Myocyte (in vitro differentiated cells): Measurements from ENCODE around the gene EMC1. TPM values are rescaled to one million over a fixed set of nuclear protein-coding genes. Genes with fewer than 3 reads are reported as not detected.
"Not testable (repeated sequence)": the region's sequence is repeated elsewhere in the genome, so short reads cannot be mapped to it uniquely, and the experiment has no call there.

Experiments
- DNase-seq: peaks from one replicate; pipeline ENCODE4 v3.0.0-alpha.2; 2012; ENCODE audit warnings: low read depth
- total RNA-seq: library from RNA; depleted of rRNA; stranded (reverse); fragments of >200 nt; gene quantifications from 2 replicates; pipeline ENCODE4 v1.2.3, GENCODE V29; 2014

Gene EMC1
- total RNA-seq, 1 donor from 2014 or later = 85.0 TPM

DNA sequence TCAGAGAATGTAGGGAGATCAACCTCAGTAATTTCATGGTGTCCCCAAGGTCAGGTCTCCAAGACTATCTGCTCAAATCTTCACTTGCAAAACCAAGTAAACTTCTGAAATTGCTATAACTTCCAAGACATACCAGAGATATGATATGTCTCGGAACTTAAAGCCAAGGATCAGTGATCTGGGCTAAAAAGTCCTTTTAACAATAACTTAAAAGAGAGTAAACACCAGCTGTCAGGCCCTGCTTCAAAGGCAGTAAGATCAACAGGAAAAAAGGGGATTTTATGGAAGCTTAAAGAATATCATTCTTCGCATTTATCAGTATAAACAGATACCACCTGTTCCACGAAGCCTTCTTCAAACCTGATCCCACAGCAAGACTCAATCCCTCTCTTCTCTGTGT, 55.0 kb downstream of the EMC1 start:
- no peak for DNase-seq

DNA sequence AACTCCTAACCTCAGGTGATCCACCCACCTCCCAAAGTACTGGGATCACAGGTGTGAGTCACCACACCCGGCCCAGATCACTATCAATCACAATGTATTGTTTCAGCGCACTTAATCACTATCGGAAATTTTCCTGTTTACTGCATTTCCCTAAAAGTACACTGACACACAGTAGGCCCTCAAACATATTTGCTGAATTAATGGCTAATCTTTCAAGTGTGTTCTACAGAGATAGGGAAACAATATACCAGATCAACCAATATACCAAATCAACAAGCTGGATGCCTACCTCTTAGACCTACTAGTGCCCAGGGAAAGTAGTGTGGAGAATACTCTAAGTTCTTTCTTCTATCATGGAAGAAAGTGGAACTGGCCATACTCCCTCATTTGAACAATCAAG, 58.3 kb downstream of the EMC1 start:
- no peak for DNase-seq

DNA sequence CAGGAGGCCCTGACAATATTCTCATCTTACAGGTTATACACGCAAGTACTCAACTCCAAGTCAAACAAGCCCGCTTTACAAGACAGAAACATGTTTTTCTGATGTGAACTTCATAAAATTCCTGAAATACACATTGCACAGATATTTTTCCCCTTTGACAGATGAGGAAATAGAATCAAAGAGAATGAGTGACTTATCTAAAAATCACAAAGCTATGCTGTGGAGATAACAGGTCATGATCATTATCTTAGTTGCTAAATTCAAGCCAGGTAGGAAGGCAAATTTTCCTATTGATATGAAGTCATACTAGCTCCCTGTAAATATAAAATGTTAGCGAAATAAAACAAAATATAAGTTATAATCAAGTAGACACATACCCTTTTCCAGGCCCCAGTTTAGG, 59.5 kb downstream of the EMC1 start:
- DNase-seq = no peak

DNA sequence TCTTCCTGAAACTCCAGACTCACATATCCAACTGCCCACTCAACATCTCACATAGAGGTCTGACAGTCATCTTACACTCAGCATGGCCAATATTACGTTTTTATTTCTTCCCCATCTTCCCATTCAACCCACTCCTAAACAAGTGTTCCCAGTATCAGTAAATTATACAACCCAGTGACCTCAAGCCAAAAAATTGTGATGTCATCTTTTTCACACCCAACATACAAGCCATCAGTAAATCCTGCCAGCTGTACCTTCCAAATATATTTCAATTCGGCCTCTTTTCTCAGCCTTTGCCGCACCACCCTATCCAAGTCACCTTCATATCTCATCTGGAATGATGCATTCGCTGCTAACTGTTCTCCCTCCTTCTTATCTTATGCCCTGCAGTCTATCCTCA, 60.9 kb downstream of the EMC1 start:
- DNase-seq = no peak

DNA sequence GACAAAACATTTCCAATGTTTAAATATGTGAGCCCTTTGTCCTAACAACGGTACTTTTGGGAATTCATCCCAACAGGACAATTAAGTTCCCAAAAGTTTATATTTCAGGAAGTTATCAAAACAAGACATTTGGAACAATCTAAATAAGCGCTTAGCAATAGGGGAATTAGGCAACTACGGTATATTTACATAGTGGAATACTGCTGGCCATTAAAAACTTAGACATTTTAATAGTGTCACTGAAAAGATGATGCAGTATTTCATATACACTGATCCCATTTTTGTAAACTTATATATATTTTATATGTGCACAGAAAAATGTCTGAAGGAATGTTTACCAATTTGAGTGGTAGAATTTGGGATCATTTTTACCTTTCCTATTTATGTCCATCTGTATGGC, 62.1 kb downstream of the EMC1 start:
- DNase-seq = no peak

DNA sequence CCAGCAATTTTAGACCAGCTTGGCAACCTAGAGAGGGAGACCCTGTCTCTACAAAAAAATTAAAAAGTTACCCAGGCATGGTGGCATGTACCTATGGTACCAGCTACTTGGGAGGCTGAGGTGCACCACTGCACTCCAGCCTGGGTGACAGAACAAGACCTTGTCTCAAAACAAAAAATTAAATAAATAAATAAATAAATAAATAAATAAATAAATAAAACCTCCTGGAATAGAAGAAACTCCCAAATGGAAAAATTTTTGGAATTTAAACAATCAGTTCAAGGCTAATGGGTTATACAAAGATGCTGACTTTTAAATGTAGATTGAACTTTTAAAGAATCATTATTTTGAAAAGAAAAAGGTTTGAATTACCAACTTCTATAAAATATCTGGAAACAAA, 63.5 kb downstream of the EMC1 start:
- no peak for DNase-seq

DNA sequence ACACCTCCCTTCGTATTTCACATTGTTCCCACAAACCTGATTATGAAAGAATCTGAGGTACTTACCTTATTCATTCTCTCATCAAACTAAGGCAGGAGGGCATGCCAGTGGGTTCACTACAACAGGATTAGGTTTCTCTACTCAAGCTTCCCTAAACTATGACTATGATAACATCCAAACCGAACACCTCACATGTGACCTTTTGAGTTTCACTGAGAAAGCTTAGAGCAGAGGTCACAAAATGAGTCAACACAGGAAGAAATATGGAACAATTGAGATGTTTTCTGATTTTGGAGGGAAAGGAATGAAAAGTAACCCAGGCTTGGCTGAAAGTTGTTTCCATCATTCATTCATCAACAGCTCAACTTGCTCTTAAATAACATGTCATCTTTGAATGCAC, 65.3 kb downstream of the EMC1 start:
- DNase-seq = no peak

DNA sequence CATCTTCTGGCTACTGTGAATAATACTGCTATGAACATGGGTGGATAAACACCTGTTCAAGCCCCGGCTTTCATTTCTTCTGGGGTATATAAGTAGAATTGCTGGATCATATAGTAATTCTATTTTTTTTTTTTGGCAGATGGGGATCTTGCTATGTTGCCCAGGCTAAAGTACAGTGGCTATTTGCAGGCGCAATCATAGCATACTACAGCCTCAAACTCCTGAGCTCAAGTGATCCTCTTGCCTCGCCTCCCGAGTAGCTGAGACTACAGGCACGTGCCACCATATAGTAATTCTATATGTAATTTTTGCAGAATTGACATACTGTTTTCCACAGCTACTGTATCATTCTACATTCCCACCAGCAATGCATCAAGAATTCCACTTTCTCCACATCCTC, 69.1 kb downstream of the EMC1 start:
- no peak for DNase-seq

DNA sequence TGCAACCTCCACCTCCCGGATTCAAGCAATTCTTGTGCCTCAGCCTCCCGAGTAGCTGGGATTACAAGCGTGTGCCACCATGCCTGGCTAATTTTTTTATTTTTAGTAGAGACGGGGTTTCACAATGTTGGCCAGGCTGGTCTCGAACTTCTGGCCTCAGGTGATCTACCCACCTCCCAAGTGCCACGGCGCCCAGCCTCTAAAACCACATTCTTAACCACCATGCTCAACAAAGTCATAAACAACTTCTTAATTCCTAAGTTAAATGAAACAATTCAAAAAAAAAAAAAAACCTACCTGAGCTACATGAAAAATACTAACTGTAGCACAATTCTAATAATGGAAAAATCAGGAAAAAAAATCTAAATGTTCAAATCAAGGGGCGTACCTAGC, 71.1 kb downstream of the EMC1 start:
- DNase-seq = not testable (repeated sequence)

DNA sequence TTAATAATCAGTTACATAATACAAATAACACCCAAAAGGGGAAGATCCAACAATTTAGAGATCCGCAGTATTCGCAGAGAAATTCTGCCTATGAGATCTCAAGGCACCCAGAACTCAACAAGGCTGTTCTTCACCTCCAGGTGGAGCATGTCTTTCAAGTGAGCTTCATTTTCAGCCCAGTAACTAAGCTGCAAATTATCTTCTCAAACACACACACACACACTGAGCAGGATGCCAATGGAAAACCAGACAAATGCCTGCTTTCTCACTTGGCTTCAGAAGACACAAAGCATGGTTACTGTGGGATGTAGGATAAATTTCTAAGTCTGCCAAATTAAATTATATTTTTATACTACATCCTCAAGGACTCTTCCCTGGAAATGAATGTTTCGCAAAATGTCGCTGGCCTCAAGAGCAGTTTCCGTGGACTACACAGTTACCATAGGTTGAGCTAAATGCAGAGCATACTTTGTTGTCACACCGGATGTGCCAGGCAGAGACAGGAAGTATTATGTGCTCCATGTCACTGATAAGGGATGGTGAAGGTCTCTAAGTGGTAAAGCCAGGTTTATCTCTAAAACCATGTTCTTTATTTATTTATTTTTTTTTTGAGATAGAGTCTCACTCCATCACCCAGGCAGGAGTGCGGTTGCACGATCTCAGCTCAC, 71.6 kb downstream of the EMC1 start:
- DNase-seq = no peak

DNA sequence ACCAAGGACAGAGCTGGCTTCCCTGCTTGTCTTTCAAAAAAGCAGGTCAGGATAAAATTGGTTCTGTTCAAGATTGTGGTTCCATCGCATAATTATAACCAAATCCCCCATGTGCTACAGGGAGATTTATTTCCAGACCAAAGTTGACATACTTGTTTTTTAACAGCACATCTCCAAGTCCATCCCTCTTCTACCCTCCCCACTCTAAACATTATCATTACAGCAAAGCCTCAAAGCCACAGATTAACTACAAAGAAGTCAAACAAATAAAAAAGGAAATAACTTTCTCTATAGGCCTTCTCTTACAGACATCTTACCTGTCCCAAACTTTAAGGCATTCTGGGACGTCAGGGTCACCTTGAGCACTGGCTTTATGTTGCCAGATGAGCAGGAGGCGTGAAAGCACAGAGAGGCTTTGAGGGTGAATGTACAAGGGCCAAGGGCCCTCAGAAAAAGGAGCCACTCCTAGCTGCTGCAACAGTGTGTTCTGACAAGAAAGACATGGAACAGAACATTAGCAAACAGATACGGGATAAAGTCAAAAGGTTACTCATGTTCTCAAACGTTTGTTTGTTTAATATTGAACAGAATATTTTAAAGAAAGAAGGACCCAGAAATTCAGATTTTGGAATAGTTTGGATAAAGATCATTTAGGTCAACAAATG, 72.5 kb downstream of the EMC1 start:
- no peak for DNase-seq

DNA sequence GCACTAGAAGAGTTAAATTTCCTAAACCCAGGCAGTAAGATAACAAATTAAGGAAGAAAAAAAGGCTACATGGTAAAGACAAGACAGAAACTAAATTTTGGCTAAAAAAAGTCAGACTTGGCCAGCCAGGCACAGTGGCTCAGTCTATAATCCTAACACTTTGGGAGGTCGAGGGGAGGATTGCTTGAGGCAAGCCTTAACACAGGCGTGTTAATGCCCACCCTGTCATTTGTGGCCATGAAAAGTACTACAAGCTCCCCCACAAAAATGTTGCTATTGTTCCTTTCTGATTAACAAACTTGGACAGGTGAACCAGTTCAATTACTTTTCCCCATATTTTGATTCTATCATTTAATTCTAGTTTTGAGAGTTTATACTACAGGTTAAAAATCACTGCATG, 73.5 kb downstream of the EMC1 start:
- no peak for DNase-seq

DNA sequence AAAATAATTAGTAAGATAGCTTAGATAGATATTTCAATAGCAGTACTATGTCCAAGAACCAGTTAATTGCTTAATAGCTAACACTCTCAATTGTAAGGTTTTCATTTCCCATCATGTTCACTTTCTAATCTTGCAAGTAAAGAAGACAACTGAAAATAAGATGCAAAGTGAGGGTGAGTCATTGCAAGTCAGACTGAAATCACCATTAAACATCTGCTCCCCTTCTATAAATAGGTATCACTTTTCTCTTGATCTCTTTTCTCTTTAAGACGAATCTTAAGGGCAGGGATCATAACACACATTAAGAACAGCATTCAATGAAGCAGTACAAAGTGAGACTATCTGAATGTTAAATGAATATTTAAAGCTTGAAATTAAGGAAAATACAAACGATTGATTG, 81.7 kb downstream of the EMC1 start:
- peak; percentile 75 for DNase-seq

DNA sequence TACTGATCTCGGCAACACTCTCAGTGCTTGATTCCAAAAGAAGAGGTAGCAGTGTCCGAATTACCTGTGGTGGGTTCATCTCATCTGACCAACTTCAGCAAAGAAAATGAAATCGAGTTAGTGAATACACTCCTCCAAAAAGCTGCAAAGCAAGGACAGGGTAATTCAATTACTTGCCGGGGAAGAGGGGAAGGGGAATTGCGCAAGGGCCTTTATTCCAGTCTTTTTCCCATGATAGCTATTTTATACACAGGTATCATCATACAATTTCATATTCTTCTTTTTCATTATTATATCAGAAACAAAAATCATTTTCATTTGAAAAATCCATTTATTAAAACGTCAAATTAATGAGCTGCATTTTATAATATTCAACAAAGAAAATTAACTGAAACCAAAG, 84.2 kb downstream of the EMC1 start:
- DNase-seq = no peak

DNA sequence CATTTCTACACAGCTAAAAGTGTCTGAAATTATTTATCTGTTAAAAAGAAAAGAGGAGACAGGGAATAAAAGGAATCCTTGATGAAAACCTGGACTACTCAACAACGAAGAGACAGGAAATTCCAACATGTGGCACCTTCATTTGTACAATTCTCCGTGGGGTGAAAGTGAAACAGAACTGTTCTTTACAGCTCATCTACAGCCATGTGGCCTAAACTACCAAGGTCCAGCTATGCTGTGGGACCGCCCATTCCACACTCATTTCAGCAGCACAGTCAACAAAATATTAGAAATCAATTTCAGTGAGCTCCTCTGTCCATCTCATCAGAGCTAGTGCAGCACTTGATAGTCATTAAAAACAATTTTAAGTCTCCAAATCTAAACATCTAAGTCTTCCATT, 85.3 kb downstream of the EMC1 start:
- DNase-seq = no peak

Other genes with a start within 250 kb of the EMC1 start
- gene UBR4, start 41.3 kb downstream of the EMC1 start, total RNA-seq = 78.9 and 79.8 TPM in 2 replicates
- 36.0 and 36.1 TPM in 2 replicates for gene MRTO4, start 281 bp upstream of the EMC1 start, total RNA-seq
- gene AKR7A3, start 37.2 kb upstream of the EMC1 start, total RNA-seq = 0.19 and 0.52 TPM in 2 replicates
- gene AKR7A2, start 60.6 kb upstream of the EMC1 start, total RNA-seq = 101 and 168 TPM in 2 replicates
- 30.7 and 36.0 TPM in 2 replicates for gene SLC66A1, start 60.8 kb upstream of the EMC1 start, total RNA-seq
- gene CAPZB, start 234.0 kb upstream of the EMC1 start, total RNA-seq = 101 and 116 TPM in 2 replicates